Osteocyte (in vitro differentiated cells): ENCODE results near the gene SELENOV. TPM values are rescaled to one million over a fixed set of nuclear protein-coding genes. Genes with fewer than 3 reads are reported as not detected.

Experiments used
- DNase-seq: peaks from one replicate; pipeline ENCODE4 v3.0.0; 2021; ENCODE audit warnings: mixed read lengths; ENCODE audit not compliant: unreplicated experiment; ENCODE audit errors: extremely low spot score
- H3K27ac Mint-ChIP-seq: one replicate; pipeline ENCODE4 v1.8.0; 2021; ENCODE audit warnings: mild to moderate bottlenecking, mixed read lengths; ENCODE audit not compliant: unreplicated experiment
- H3K27me3 Mint-ChIP-seq: one replicate; pipeline ENCODE4 v1.8.0; 2021; ENCODE audit warnings: mixed read lengths; ENCODE audit not compliant: unreplicated experiment
- H3K36me3 Mint-ChIP-seq: one replicate; pipeline ENCODE4 v1.8.0; 2021; ENCODE audit warnings: mixed read lengths; ENCODE audit not compliant: unreplicated experiment
- H3K4me1 Mint-ChIP-seq: one replicate; pipeline ENCODE4 v1.8.0; 2021; ENCODE audit warnings: mixed read lengths; ENCODE audit not compliant: unreplicated experiment
- H3K4me3 Mint-ChIP-seq: one replicate; pipeline ENCODE4 v1.8.0; 2021; ENCODE audit warnings: mild to moderate bottlenecking, moderate library complexity, mixed read lengths; ENCODE audit not compliant: unreplicated experiment
- H3K9me3 Mint-ChIP-seq: one replicate; pipeline ENCODE4 v1.8.0; 2021; ENCODE audit warnings: mixed read lengths; ENCODE audit not compliant: unreplicated experiment
- CTCF ChIP-seq: fragments of 200-600 bp; sonication (generic); IDR thresholded peaks from 2 replicates; pipeline ENCODE4 v1.5.0; 2021; ENCODE audit warnings: antibody characterized with exemption, mild to moderate bottlenecking, moderate library complexity
- total RNA-seq: library from RNA; stranded (reverse); gene quantifications from 2 replicates; pipeline ENCODE4 v1.2.1, GENCODE V29; 2021

Gene SELENOV
- total RNA-seq, 1 donor from 2014 or later = not detected

- Mint-ChIP-seq H3K27ac (no peak within 1 kb of the TSS), H3K9me3 (no peaks in the 10 kb centered on the region), H3K4me3 (peak within 1 kb of the TSS; percentile 66), H3K4me1 (peaks cover 24% of the 10 kb centered on the region), H3K36me3 (no peaks in the 10 kb centered on the region), H3K27me3 (peaks cover 41% of the 10 kb centered on the region)
- no peak for TF ChIP-seq CTCF
- DNase-seq = no peak
Observed at GRCh38 chr19:39498798-39499642, 15.9 kb upstream of the SELENOV start, which contains the start of gene DLL3. DLL3 (plus strand) TSS chr19:39498947; CDS start chr19:39498975, 28 bp downstream.

- no peaks in the 10 kb centered on the region for H3K9me3 Mint-ChIP-seq
- H3K27me3 Mint-ChIP-seq = peaks cover 49% of the 10 kb centered on the region
- H3K27ac Mint-ChIP-seq = no peak overlapping the region
- no peak for DNase-seq
- no peak for TF ChIP-seq CTCF
- H3K36me3 Mint-ChIP-seq = no peaks in the 10 kb centered on the region
- H3K4me1 Mint-ChIP-seq = peaks cover 24% of the 10 kb centered on the region
- H3K4me3 Mint-ChIP-seq = peak overlapping the region; percentile 39
Observed at GRCh38 chr19:39499932-39500331, 15.0 kb upstream of the SELENOV start.

- DNase-seq = no peak
- H3K9me3 Mint-ChIP-seq = no peaks in the 10 kb centered on the region
- H3K27me3 Mint-ChIP-seq = peaks cover 49% of the 10 kb centered on the region
- TF ChIP-seq CTCF = no peak
- H3K4me3 Mint-ChIP-seq = no peak overlapping the region
- H3K36me3 Mint-ChIP-seq = no peaks in the 10 kb centered on the region
- H3K4me1 Mint-ChIP-seq = peaks cover 24% of the 10 kb centered on the region
- no peak overlapping the region for H3K27ac Mint-ChIP-seq
Observed at GRCh38 chr19:39500543-39500942, 14.4 kb upstream of the SELENOV start.

- DNase-seq = no peak
- TF ChIP-seq CTCF = no peak
- Mint-ChIP-seq H3K4me3 (no peak overlapping the region), H3K27me3 (peaks cover 46% of the 10 kb centered on the region), H3K36me3 (no peaks in the 10 kb centered on the region), H3K27ac (no peak overlapping the region), H3K4me1 (peaks cover 25% of the 10 kb centered on the region), H3K9me3 (no peaks in the 10 kb centered on the region)
Observed at GRCh38 chr19:39501340-39501739, 13.6 kb upstream of the SELENOV start.

GRCh38 chr19:39502640-39503417, 12.1 kb upstream of the SELENOV start:
- H3K27me3 Mint-ChIP-seq = peaks cover 48% of the 10 kb centered on the region
- H3K4me1 Mint-ChIP-seq = peaks cover 27% of the 10 kb centered on the region
- no peak overlapping the region for H3K27ac Mint-ChIP-seq
- no peaks in the 10 kb centered on the region for H3K36me3 Mint-ChIP-seq
- DNase-seq = no peak
- H3K9me3 Mint-ChIP-seq = no peaks in the 10 kb centered on the region
- peak; percentile 86 for TF ChIP-seq CTCF
- H3K4me3 Mint-ChIP-seq = no peak overlapping the region
